Measurements from ENCODE around the gene HASPIN.

DNA sequence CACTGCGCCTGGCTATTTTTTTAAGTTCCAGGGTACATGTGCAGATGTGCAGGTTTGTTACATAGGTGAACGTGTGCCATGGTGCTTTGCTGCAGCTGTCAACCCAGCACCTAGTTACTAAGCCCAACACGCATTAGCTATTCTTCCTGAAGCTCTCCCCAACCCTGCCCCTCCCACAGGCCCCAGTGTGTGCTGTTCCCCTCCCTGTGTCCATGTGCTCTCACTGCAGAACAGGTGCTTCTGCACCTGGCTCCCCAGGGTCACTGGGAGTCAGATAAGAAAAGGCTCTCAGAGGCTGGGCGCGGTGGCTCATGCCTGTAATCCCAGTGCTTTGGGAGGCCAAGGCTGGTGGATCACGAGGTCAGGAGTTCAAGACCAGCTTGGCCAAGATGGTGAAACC is 6.2 kb downstream of the HASPIN start:
- TF ChIP-seq, protein P1, sequence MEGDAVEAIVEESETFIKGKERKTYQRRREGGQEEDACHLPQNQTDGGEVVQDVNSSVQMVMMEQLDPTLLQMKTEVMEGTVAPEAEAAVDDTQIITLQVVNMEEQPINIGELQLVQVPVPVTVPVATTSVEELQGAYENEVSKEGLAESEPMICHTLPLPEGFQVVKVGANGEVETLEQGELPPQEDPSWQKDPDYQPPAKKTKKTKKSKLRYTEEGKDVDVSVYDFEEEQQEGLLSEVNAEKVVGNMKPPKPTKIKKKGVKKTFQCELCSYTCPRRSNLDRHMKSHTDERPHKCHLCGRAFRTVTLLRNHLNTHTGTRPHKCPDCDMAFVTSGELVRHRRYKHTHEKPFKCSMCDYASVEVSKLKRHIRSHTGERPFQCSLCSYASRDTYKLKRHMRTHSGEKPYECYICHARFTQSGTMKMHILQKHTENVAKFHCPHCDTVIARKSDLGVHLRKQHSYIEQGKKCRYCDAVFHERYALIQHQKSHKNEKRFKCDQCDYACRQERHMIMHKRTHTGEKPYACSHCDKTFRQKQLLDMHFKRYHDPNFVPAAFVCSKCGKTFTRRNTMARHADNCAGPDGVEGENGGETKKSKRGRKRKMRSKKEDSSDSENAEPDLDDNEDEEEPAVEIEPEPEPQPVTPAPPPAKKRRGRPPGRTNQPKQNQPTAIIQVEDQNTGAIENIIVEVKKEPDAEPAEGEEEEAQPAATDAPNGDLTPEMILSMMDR (IDR thresholded peaks at IDR 0.05), result no peak
- TF ChIP-seq POLR2A (IDR thresholded peaks at IDR 0.05; ENCODE audit: low read depth), result no peak
- TF ChIP-seq EP300 (IDR thresholded peaks at IDR 0.05), result no peak

All from esophagus muscularis mucosa (tissue), 4 donors.